OCI-LY1 (cell line): ENCODE data around the gene POU6F2.

Source experiments
- EZH2 ChIP-seq: fragments of 200-600 bp; sonication (generic), shearing (Covaris generic); IDR thresholded peaks from 2 replicates; pipeline ENCODE4 v1.8.0; 2017; ENCODE audit warnings: borderline replicate concordance, mixed run types, mild to moderate bottlenecking, antibody characterized with exemption, low read length, moderate library complexity, mixed read lengths
- TF ChIP-seq, protein P1 (sequence below): fragments of 200-600 bp; sonication (generic), shearing (Covaris generic); IDR thresholded peaks from 2 replicates; pipeline ENCODE4 v1.5.1; 2017; ENCODE audit warnings: mild to moderate bottlenecking, antibody characterized with exemption, low read length, moderate library complexity, mixed read lengths

DNA sequence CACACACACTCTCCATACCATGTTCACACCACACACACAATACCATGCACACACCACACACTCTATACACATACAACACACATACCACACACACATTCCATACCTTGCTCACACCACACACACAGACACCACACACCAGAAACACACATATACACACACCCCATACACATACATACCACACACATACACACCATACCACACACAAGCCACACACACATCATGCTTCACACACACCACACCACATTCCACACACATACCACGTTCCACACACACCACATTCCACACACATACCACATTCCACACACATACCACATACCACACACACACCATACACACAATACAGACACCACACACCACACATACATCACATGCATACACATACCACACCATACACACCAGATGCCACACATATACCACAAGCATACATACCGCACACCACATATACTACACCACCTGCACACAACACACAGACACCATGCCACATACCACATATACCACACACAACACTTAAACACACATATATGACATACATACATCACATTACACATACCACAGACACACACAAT is 282.7 kb downstream of the POU6F2 start:
- TF ChIP-seq, protein P1, sequence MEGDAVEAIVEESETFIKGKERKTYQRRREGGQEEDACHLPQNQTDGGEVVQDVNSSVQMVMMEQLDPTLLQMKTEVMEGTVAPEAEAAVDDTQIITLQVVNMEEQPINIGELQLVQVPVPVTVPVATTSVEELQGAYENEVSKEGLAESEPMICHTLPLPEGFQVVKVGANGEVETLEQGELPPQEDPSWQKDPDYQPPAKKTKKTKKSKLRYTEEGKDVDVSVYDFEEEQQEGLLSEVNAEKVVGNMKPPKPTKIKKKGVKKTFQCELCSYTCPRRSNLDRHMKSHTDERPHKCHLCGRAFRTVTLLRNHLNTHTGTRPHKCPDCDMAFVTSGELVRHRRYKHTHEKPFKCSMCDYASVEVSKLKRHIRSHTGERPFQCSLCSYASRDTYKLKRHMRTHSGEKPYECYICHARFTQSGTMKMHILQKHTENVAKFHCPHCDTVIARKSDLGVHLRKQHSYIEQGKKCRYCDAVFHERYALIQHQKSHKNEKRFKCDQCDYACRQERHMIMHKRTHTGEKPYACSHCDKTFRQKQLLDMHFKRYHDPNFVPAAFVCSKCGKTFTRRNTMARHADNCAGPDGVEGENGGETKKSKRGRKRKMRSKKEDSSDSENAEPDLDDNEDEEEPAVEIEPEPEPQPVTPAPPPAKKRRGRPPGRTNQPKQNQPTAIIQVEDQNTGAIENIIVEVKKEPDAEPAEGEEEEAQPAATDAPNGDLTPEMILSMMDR: no peak
- no peak for TF ChIP-seq EZH2
